SK-N-SH (cell line): Measurements from ENCODE around the gene WDR93. TPM values are rescaled to one million over a fixed set of nuclear protein-coding genes. Genes with fewer than 3 reads are reported as not detected.

Experiments
- CTCF ChIA-PET: fragments of 300-600, 350-600 bp; formaldehyde crosslinking; extraction: SDS; loops from one replicate; lab custom pipeline; 2021; lab: Yijun Ruan, JAX
- POLR2A ChIA-PET: fragments of 350-600 bp; sonication (Branson Sonifier 250); formaldehyde crosslinking; extraction: SDS; loops from one replicate; lab custom pipeline; 2020; ENCODE audit warnings: antibody characterized with exemption, inconsistent platforms; lab: Yijun Ruan, JAX
- DNase-seq: peaks from one replicate; pipeline ENCODE4 v3.0.0; 2012
- H2AFZ ChIP-seq: fragments of 200-600 bp; sonication (generic); 2 replicates; pipeline ENCODE4 v1.8.1; 2016; ENCODE audit warnings: antibody characterized with exemption, mild to moderate bottlenecking, low read depth
- H3F3A ChIP-seq: fragments of 200-600 bp; sonication (generic); replicated peaks from 2 replicates; pipeline ENCODE3; 2016; ENCODE audit warnings: antibody characterized with exemption, mild to moderate bottlenecking; ENCODE audit not compliant: insufficient read depth
- H3K27ac ChIP-seq, 2 experiments: fragments of 200-500 bp in 1 of 2; fragments of 200-600 bp in 1 of 2; sonication (Bioruptor generic) in 1 of 2; sonication (generic), shearing (Covaris generic) in 1 of 2; 2 replicates each; pipeline versions ENCODE4 v1.5.1 to v1.6.1; 2014 to 2016; ENCODE audit warnings: low read depth in 2 of 2, inconsistent platforms in 1 of 2, low read length in 1 of 2, mild to moderate bottlenecking in 1 of 2, mixed read lengths in 1 of 2
- H3K27me3 ChIP-seq: fragments of 200-600 bp; sonication (generic), shearing (Covaris generic); 2 replicates; pipeline ENCODE4 v1.6.1; 2016; ENCODE audit warnings: mixed run types; ENCODE audit not compliant: insufficient read depth
- H3K36me3 ChIP-seq, 2 experiments: fragments of 200-500 bp in 1 of 2; fragments of 200-600 bp in 1 of 2; sonication (Bioruptor generic) in 1 of 2; sonication (generic) in 1 of 2; replicated peaks in 1 of 2; 2 replicates each; pipeline versions ENCODE3 to v1.5.1; 2014 to 2016; ENCODE audit warnings: low read length in 1 of 2, mild to moderate bottlenecking in 1 of 2; ENCODE audit not compliant: insufficient read depth in 2 of 2, control insufficient read depth in 1 of 2
- H3K4me1 ChIP-seq, 2 experiments: fragments of 200-500 bp in 1 of 2; fragments of 200-600 bp in 1 of 2; sonication (Bioruptor generic) in 1 of 2; sonication (generic), shearing (Covaris generic) in 1 of 2; 2 replicates each; pipeline versions ENCODE4 v1.5.1 to v1.6.1; 2014 to 2016; ENCODE audit warnings: low read depth in 1 of 2, low read length in 1 of 2, mixed run types in 1 of 2; ENCODE audit not compliant: insufficient read depth in 2 of 2, control insufficient read depth in 1 of 2
- H3K4me2 ChIP-seq: fragments of 200-600 bp; sonication (generic), shearing (Covaris generic); 2 replicates; pipeline ENCODE4 v1.6.1; 2017; ENCODE audit warnings: mixed run types
- H3K4me3 ChIP-seq, 2 experiments: fragments of 200-500 bp in 1 of 2; fragments of 200-600 bp in 1 of 2; sonication (Bioruptor generic) in 1 of 2; sonication (generic), shearing (Covaris generic) in 1 of 2; 2 replicates each; pipeline versions ENCODE4 v1.5.1 to v1.8.1; 2014 to 2016; ENCODE audit warnings: low read depth in 2 of 2, inconsistent platforms in 1 of 2, low read length in 1 of 2, mild to moderate bottlenecking in 1 of 2, mixed read lengths in 1 of 2, moderate library complexity in 1 of 2
- H3K79me2 ChIP-seq: fragments of 200-600 bp; sonication (generic); 2 replicates; pipeline ENCODE4 v1.8.1; 2017; ENCODE audit warnings: mild to moderate bottlenecking; ENCODE audit not compliant: insufficient read depth
- H3K9ac ChIP-seq: fragments of 200-600 bp; sonication (generic); 2 replicates; pipeline ENCODE4 v1.6.1; 2017; ENCODE audit warnings: mixed run types
- H3K9me2 ChIP-seq: fragments of 200-600 bp; sonication (generic); 2 replicates; pipeline ENCODE4 v1.6.1; 2017; ENCODE audit warnings: mixed run types
- H3K9me3 ChIP-seq: fragments of 200-600 bp; sonication (generic); 2 replicates; pipeline ENCODE4 v1.6.1; 2017; ENCODE audit warnings: mixed run types, mild to moderate bottlenecking, moderate library complexity
- H4K20me1 ChIP-seq: fragments of 200-600 bp; sonication (generic); 2 replicates; pipeline ENCODE4 v1.6.1; 2017; ENCODE audit warnings: mild to moderate bottlenecking, mixed run types; ENCODE audit not compliant: insufficient read depth
- FOSL2 ChIP-seq: IDR thresholded peaks from 2 replicates; pipeline ENCODE4 v1.4.0; 2012; ENCODE audit warnings: low read depth, mild to moderate bottlenecking, moderate library complexity, borderline replicate concordance
- FOXJ3 ChIP-seq: sonication (generic); formaldehyde crosslinking; IDR thresholded peaks from 2 replicates; pipeline ENCODE4 v1.5.1; 2020; ENCODE audit warnings: mild to moderate bottlenecking, missing genetic modification reagents
- GABPA ChIP-seq: IDR thresholded peaks from 2 replicates; pipeline ENCODE4 v1.4.0; 2012; ENCODE audit warnings: low read depth, mild to moderate bottlenecking
- GATA2 ChIP-seq: sonication (generic); formaldehyde crosslinking; IDR thresholded peaks from 2 replicates; pipeline ENCODE4 v1.5.0; 2020; ENCODE audit warnings: mild to moderate bottlenecking, missing genetic modification reagents
- MEF2A ChIP-seq: IDR thresholded peaks from 2 replicates; pipeline ENCODE4 v1.4.0; 2012; ENCODE audit warnings: low read depth, borderline replicate concordance
- MXI1 ChIP-seq: IDR thresholded peaks from 2 replicates; pipeline ENCODE4 v1.6.1; 2012; ENCODE audit warnings: mild to moderate bottlenecking, low read depth, low read length, improper control_type of control experiment
- NFIC ChIP-seq: IDR thresholded peaks from 2 replicates; pipeline ENCODE4 v1.4.0; 2012; ENCODE audit warnings: borderline replicate concordance
- NRF1 ChIP-seq: IDR thresholded peaks from 2 replicates; pipeline ENCODE4 v1.6.1; 2012; ENCODE audit warnings: low read depth, mild to moderate bottlenecking, low read length
- PBX3 ChIP-seq: IDR thresholded peaks from 2 replicates; pipeline ENCODE4; 2012
- RAD21 ChIP-seq: IDR thresholded peaks from 2 replicates; pipeline ENCODE4 v1.6.1; 2012; ENCODE audit warnings: mild to moderate bottlenecking, low read length
- RCOR1 ChIP-seq: fragments of 150-350 bp; IDR thresholded peaks from 2 replicates; pipeline ENCODE4 v1.6.1; 2017; ENCODE audit warnings: antibody characterized with exemption, low read length
- RFX5 ChIP-seq: IDR thresholded peaks from 2 replicates; pipeline ENCODE4 v1.6.1; 2012; ENCODE audit warnings: mild to moderate bottlenecking, improper control_type of control experiment, low read length
- RXRA ChIP-seq: IDR thresholded peaks from 2 replicates; pipeline ENCODE4 v1.4.0; 2012; ENCODE audit warnings: low read depth, mild to moderate bottlenecking, borderline replicate concordance
- SIN3A ChIP-seq: IDR thresholded peaks from 2 replicates; pipeline ENCODE4 v1.6.1; 2012; ENCODE audit warnings: low read depth, mild to moderate bottlenecking, low read length, moderate library complexity, borderline replicate concordance
- SMC3 ChIP-seq: IDR thresholded peaks from 2 replicates; pipeline ENCODE4 v1.6.1; 2012; ENCODE audit warnings: low read depth, low read length, improper control_type of control experiment
- TAF1 ChIP-seq: IDR thresholded peaks from 2 replicates; pipeline ENCODE4 v1.6.1; 2012; ENCODE audit warnings: low read depth, mild to moderate bottlenecking, low read length, moderate library complexity, borderline replicate concordance
- TCF12 ChIP-seq: IDR thresholded peaks from 2 replicates; pipeline ENCODE4 v1.4.0; 2012
- TEAD4 ChIP-seq: IDR thresholded peaks from 2 replicates; pipeline ENCODE4 v1.4.0; 2012; ENCODE audit warnings: mild to moderate bottlenecking, borderline replicate concordance; ENCODE audit not compliant: insufficient read depth
- ZBTB33 ChIP-seq: IDR thresholded peaks from 2 replicates; pipeline ENCODE4 v1.4.0; 2012; ENCODE audit warnings: low read depth, borderline replicate concordance
- WGBS: methylation state at CpG from one replicate; pipeline ENCODE4 v1.1.6; 2017; ENCODE audit warnings: low lambda C conversion rate; 5-methylcytosine and 5-hydroxymethylcytosine counted together
- polyA plus RNA-seq, 3 experiments: library from polyadenylated mRNA; depleted of rRNA; stranded (reverse); fragments of >200 nt; gene quantifications; 2 replicates each; pipeline ENCODE4 v1.2.3, GENCODE V29; 2012
- TF ChIP-seq, protein P1 (sequence below): fragments of 200-600 bp; sonication (generic); IDR thresholded peaks from 2 replicates; pipeline ENCODE4 v1.6.1; 2017; ENCODE audit warnings: antibody characterized with exemption, mild to moderate bottlenecking, moderate library complexity
- TF ChIP-seq, protein P2 (sequence below): fragments of 150-350 bp; IDR thresholded peaks from 2 replicates; pipeline ENCODE4 v1.6.1; 2017; ENCODE audit warnings: antibody characterized with exemption, low read length, low read depth, borderline replicate concordance

Gene WDR93
- polyA plus RNA-seq, 1 of the 3 experiments (the other 2 are of a cell fraction), result 0.35 TPM

DNA sequence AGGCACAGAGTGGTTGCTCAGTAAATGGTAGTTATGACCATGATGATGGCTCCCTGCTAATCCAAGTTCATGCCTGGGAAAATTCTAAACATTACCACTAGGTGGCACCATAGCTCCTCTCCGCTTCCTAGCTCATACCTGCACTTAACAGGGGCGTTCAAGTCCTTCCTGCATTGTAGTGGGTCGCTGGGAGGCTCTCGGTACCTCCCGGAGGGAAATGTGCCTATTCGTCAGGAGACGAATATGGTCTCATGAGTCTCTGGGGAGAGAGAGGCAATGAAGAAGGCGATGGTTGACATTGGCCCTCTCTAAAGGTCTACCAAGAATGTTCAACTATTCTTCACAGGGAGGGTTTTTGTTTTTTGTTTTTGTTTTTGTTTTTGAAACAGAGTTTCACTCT lies 49.5 kb downstream of the WDR93 start:
- H3K27me3 ChIP-seq, result no peaks in the 10 kb centered on the region; the same call in 1 of the 2 replicates
- H3K27ac ChIP-seq, result no peak overlapping the region
- 8% methylated on average over 7 of the region's 8 CpGs for WGBS
- H3K79me2 ChIP-seq, result no peaks in the 10 kb centered on the region
- H2AFZ ChIP-seq, result peak overlapping the region; percentile 61
- peak; percentile 84 for DNase-seq
- CTCF ChIA-PET, result interaction anchor here (0.5 to 3.8 kb wide), 32 partner anchors 8 to 337 kb away, joined by 3 to 38 read pairs (median 4); partner anchors contain the start of genes AP3S2, MESP1 and MESP2
- no peaks in the 10 kb centered on the region for H3K9me2 ChIP-seq
- H3K4me2 ChIP-seq, result no peak overlapping the region
- no peaks in the 10 kb centered on the region for H3F3A ChIP-seq
- no peaks in the 10 kb centered on the region for H3K36me3 ChIP-seq
- no peaks in the 10 kb centered on the region for H3K4me1 ChIP-seq
- H3K9ac ChIP-seq, result no peak overlapping the region
- no peak for TF ChIP-seq RFX5
- no peak for TF ChIP-seq PBX3
- peak; percentile 92 for TF ChIP-seq RAD21
- no peak for TF ChIP-seq NFIC
- TF ChIP-seq RCOR1, result peak; percentile 23; the same call in 1 of the 2 replicates
- TF ChIP-seq FOXJ3 (CRISPR knock-in tag), result no peak
- peak; percentile 74 for TF ChIP-seq SMC3
- no peak for TF ChIP-seq MEF2A
- TF ChIP-seq, protein P1, sequence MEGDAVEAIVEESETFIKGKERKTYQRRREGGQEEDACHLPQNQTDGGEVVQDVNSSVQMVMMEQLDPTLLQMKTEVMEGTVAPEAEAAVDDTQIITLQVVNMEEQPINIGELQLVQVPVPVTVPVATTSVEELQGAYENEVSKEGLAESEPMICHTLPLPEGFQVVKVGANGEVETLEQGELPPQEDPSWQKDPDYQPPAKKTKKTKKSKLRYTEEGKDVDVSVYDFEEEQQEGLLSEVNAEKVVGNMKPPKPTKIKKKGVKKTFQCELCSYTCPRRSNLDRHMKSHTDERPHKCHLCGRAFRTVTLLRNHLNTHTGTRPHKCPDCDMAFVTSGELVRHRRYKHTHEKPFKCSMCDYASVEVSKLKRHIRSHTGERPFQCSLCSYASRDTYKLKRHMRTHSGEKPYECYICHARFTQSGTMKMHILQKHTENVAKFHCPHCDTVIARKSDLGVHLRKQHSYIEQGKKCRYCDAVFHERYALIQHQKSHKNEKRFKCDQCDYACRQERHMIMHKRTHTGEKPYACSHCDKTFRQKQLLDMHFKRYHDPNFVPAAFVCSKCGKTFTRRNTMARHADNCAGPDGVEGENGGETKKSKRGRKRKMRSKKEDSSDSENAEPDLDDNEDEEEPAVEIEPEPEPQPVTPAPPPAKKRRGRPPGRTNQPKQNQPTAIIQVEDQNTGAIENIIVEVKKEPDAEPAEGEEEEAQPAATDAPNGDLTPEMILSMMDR, result peak; percentile 85
- no peak for TF ChIP-seq SIN3A
- TF ChIP-seq, all 33 proteins: peak for 4
- Histone ChIP-seq H3K4me3 (no peak overlapping the region; a peak in 1 of 4 replicates), H4K20me1 (no peaks in the 10 kb centered on the region), H3K9me3 (no peaks in the 10 kb centered on the region)
- POLR2A ChIA-PET, result interaction anchor here (1.2 to 1.7 kb wide), 2 partner anchors 135 to 154 kb away, joined by 3 to 7 read pairs; partner anchors contain the start of gene AP3S2

DNA sequence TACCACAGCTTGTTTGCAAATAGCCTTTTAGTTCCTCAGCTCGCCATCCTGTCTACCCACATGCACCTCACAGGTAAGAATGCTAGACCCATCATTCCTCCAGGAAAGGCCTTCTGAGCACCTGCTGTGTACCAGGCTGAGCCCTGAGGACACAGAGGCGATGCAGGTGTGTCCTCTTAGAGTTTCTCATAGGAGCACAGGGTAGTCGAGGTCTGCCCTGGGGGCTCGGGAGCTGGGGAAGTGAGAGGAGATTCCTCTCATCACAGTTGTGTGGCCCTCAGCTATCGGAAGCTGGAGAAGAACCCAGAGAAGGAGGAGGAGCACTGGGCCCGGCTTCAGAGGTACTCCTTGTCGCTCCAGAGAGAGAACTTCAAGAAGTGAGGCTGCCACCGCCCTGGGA lies 52.4 kb downstream of the WDR93 start:
- Histone ChIP-seq H2AFZ (no peak overlapping the region), H3K4me1 (no peaks in the 10 kb centered on the region; a peak in 1 of 4 replicates), H3K36me3 (no peaks in the 10 kb centered on the region), H3F3A (no peaks in the 10 kb centered on the region), H3K79me2 (no peaks in the 10 kb centered on the region), H3K9ac (no peak overlapping the region), H4K20me1 (no peaks in the 10 kb centered on the region), H3K4me3 (no peak overlapping the region), H3K27ac (no peak overlapping the region), H3K9me2 (no peaks in the 10 kb centered on the region), H3K27me3 (no peaks in the 10 kb centered on the region), H3K4me2 (no peak overlapping the region), H3K9me3 (no peaks in the 10 kb centered on the region)
- no peak for TF ChIP-seq RXRA
- no peak for TF ChIP-seq TCF12
- no peak for TF ChIP-seq FOSL2
- no peak for TF ChIP-seq PBX3
- TF ChIP-seq TEAD4, result no peak
- no peak for TF ChIP-seq NRF1
- TF ChIP-seq, protein P2, sequence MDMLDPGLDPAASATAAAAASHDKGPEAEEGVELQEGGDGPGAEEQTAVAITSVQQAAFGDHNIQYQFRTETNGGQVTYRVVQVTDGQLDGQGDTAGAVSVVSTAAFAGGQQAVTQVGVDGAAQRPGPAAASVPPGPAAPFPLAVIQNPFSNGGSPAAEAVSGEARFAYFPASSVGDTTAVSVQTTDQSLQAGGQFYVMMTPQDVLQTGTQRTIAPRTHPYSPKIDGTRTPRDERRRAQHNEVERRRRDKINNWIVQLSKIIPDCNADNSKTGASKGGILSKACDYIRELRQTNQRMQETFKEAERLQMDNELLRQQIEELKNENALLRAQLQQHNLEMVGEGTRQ, result no peak
- no peak for TF ChIP-seq TAF1
- no peak for TF ChIP-seq ZBTB33
- TF ChIP-seq MXI1, result no peak
- TF ChIP-seq GATA2 (CRISPR knock-in tag), result no peak
- TF ChIP-seq NFIC, result no peak
- TF ChIP-seq GABPA, result no peak
- POLR2A ChIA-PET, result no interaction called here
- no peak for DNase-seq
- CTCF ChIA-PET, result interaction anchor here (0.8 to 3.8 kb wide), 4 partner anchors 17 to 144 kb away, joined by 3 to 28 read pairs (median 6); no protein-coding TSS in a partner anchor
- 74% methylated on average over 8 of the region's 8 CpGs for WGBS
